ENCODE data around the gene PZP. TPM values are rescaled to one million over a fixed set of nuclear protein-coding genes. Genes with fewer than 3 reads are reported as not detected.

Gene PZP
- total RNA-seq, 2 experiments from 2014 or later: not detected

DNA sequence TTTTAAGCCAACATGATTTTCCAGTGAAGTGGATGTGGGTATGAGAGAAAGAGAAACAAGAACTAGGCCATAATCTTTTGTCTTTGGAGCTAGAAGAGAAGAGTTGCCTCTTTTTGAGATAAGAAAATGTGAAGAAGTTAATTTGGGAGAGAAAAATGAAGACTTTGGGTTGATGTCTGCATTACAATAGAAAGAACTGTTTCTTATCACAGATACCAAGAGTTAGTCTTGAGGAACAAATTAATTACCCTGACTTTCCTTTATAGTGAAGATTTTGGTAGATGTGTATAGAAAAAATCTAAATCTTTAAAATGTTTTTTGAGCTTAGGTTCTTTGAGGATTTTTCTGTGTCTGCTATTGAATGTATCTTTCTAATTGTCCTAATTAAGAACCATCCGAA is 96.7 kb downstream of the PZP start:
- no peaks in the 10 kb centered on the region for H3K36me3 Mint-ChIP-seq
- no peak overlapping the region for H3K4me3 Mint-ChIP-seq
- H3K27ac Mint-ChIP-seq: no peak overlapping the region
- H3K4me1 Mint-ChIP-seq: peaks cover 6% of the 10 kb centered on the region
- ATAC-seq: no peak
- H3K9me3 Mint-ChIP-seq (ENCODE audit: low read depth): no peaks in the 10 kb centered on the region
- CTCF ChIA-PET: no interaction called here
- no peak for DNase-seq
- H3K27me3 Mint-ChIP-seq: no peaks in the 10 kb centered on the region

DNA sequence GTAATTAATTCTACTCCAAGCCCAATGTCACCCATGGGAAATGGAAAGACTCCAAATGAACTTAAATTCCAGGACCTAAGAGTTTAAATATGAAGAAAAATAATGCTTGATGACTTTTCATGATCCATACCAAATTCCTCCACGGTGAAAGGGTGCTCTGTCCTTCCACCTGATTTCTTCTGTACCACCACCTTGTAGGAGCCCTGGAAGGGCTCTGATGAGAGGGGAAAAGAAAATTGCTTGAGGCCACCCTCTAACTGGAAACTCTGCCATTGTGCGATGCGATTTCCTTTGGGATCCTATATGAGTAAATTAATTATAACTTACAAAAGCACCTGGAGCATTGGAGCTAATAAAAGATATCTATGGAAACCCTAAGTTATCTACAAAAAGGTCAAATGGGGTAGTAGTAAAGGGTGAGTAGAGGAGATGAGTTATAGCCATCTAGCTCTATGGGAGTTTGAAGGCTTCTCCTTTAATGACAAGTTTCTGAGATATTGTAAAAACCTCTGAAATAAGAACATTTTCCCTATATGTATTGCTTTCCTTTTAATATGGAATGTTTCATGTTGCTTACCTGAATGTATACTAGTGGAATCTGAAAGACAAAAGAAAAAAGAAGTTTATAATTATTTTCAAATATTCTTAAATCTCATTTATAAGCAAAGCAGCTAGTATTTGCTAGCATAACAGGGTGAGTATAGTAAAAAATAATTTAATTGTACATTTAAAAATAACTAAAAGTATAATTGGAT is 98.3 kb downstream of the PZP start:
- Mint-ChIP-seq H3K36me3 (no peaks in the 10 kb centered on the region), H3K27me3 (no peaks in the 10 kb centered on the region), H3K4me3 (no peak overlapping the region), H3K27ac (no peak overlapping the region), H3K9me3 (ENCODE audit: low read depth) (no peaks in the 10 kb centered on the region), H3K4me1 (peaks cover 3% of the 10 kb centered on the region)
- CTCF ChIA-PET: interaction anchor here (1.5 kb wide), 1 partner anchor 10 kb away, joined by 3 read pairs; no protein-coding TSS in a partner anchor
- ATAC-seq (no peak), DNase-seq (no peak)

DNA sequence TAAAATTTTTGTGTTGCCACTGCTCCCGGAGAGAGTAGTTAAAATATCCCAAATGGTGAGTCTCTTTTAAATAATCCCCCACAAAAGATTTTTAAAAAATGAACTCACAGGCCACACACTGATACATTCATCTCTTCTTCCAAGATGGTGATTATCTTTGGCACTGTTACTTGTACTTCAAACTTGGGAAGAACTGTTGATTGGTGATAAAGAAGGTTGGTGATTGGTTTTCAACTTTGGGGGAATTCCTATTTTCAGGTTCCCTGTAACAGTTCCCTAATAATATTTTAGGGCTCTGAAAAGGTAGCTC is 99.0 kb downstream of the PZP start:
- Mint-ChIP-seq H3K4me1 (peaks cover 3% of the 10 kb centered on the region), H3K4me3 (no peak overlapping the region), H3K27me3 (no peaks in the 10 kb centered on the region), H3K27ac (no peak overlapping the region), H3K9me3 (ENCODE audit: low read depth) (no peaks in the 10 kb centered on the region), H3K36me3 (no peaks in the 10 kb centered on the region)
- DNase-seq (no peak), ATAC-seq (no peak)
- CTCF ChIA-PET: interaction anchor here (1.5 kb wide), 1 partner anchor 10 kb away, joined by 3 read pairs; no protein-coding TSS in a partner anchor

DNA sequence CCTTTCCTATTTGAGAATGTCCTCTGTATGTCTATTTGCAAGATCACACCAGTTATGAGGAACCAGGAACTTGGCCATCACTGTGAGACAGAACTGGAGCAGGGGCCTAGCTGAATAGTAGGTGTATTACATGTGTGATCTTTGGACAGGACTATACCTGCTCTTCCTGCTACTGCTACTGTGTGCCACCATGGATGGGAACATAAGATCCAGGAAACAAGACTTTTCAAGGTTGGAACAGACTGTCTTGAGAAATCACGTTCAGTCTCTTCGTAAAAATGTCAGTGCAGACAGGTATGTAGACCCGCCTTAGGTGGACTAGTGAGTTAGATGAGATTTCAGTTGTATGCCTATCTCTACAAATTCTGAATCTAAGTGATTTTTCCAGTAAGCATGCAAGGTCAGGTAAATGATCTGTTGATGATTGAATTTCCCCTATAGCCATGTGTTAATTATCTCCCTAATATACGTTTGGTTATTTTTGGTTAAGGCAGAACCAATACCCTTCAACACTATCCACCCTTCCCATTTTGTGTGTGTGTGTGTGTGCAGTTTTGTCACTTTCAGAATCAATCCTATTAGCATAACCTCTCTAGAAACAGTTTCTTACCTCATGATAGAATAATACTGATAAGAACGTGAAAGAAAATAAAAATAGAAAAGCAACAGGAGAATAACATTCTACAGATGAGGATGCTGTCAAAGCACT is 99.5 kb downstream of the PZP start:
- no peaks in the 10 kb centered on the region for H3K9me3 Mint-ChIP-seq (ENCODE audit: low read depth)
- no peak for DNase-seq
- ATAC-seq: no peak
- CTCF ChIA-PET: no interaction called here
- H3K4me1 Mint-ChIP-seq: peaks cover 3% of the 10 kb centered on the region
- H3K36me3 Mint-ChIP-seq: no peaks in the 10 kb centered on the region
- no peak overlapping the region for H3K4me3 Mint-ChIP-seq
- H3K27ac Mint-ChIP-seq: no peak overlapping the region
- no peaks in the 10 kb centered on the region for H3K27me3 Mint-ChIP-seq

DNA sequence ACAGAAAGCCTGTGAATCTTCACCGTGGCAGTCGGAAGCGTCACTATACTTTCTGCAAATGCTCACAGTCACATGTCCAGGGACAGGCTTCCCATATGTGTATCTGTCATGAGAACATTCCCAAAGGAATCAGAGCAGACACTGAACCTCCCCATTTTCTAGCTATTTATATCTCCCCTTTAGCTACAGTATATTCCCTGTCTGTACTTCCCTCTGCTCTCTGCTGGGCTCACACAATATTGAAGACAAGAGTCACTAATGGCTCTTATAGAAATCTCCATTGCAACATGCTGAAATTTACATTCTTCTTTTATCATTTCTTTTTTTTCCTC is 100.7 kb downstream of the PZP start:
- ATAC-seq (no peak), DNase-seq (no peak)
- H3K27me3 Mint-ChIP-seq: no peaks in the 10 kb centered on the region
- H3K4me1 Mint-ChIP-seq: peaks cover 7% of the 10 kb centered on the region
- CTCF ChIA-PET: no interaction called here
- H3K36me3 Mint-ChIP-seq: no peaks in the 10 kb centered on the region
- no peak overlapping the region for H3K4me3 Mint-ChIP-seq
- no peak overlapping the region for H3K27ac Mint-ChIP-seq
- H3K9me3 Mint-ChIP-seq (ENCODE audit: low read depth): no peaks in the 10 kb centered on the region

DNA sequence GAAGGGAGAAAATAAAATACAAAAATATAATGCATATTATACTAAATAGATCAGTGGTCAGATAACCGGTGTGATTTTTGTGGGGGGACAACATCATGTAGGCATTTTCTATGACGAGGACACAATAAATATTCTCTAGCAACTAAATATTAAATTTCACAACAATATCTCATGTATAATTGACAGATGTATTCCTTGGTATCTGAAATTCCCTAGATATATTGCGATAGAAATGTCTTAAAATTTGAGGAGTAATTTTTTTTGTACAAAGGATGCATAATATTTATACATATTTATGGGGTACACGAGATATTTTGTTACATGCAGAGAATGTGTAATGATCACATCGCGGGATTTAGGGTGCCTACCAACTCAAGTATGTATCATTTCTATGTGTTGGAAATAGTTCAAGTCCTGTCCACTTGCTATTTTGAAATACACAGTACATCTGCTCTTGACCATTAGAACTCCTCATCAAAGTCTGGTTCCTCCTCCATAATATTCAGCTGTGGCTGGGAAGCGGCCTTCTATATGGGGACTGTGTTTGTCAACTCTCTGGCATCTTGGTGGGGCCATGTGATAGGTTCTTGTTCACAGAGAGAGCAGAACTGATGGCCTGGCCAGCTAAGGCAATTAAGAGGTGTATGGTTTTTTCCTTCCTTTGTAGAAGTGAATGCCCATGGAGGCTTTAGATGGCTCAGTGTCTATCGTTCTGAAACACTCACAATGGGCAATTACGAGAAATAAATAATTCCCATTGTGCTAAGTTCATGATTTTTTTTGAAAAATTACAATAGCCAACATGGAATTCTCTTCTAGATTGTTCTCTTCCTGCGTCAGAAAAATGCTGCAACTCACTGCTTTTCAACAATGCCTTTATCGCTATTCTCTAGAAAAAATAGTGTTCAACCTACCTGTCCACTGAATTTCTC is 101.3 kb downstream of the PZP start:
- no peak for ATAC-seq
- no peak overlapping the region for H3K4me3 Mint-ChIP-seq
- H3K27me3 Mint-ChIP-seq: no peaks in the 10 kb centered on the region
- no peaks in the 10 kb centered on the region for H3K9me3 Mint-ChIP-seq (ENCODE audit: low read depth)
- H3K27ac Mint-ChIP-seq: no peak overlapping the region
- no peaks in the 10 kb centered on the region for H3K36me3 Mint-ChIP-seq
- no peak for DNase-seq
- CTCF ChIA-PET: interaction anchor here (1.0 kb wide), 1 partner anchor 8 kb away, joined by 3 read pairs; no protein-coding TSS in a partner anchor
- peaks cover 7% of the 10 kb centered on the region for H3K4me1 Mint-ChIP-seq

DNA sequence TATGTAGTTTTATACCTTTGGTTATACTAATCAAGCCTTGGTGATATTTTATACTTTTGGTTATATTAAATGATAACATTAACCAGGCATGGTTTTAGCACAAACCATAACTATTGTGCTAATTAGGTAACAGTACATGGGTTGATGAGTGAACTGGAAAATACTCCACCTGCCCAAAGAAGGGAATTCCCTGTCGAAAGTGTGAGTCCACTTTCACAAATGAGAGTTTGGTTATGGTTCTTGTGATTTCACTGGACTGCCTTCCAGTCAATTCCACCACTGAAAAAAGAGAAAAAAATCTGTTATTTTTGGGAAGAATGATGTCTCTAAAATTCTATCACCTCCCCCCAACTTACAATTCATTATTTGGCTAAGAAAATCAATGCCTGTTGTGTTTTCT is 102.1 kb downstream of the PZP start:
- H3K27ac Mint-ChIP-seq: no peak overlapping the region
- no peak for ATAC-seq
- no peaks in the 10 kb centered on the region for H3K36me3 Mint-ChIP-seq
- H3K27me3 Mint-ChIP-seq: no peaks in the 10 kb centered on the region
- no peak for DNase-seq
- no peaks in the 10 kb centered on the region for H3K9me3 Mint-ChIP-seq (ENCODE audit: low read depth)
- peaks cover 7% of the 10 kb centered on the region for H3K4me1 Mint-ChIP-seq
- CTCF ChIA-PET: interaction anchor here (1.0 kb wide), 1 partner anchor 8 kb away, joined by 3 read pairs; no protein-coding TSS in a partner anchor
- no peak overlapping the region for H3K4me3 Mint-ChIP-seq

DNA sequence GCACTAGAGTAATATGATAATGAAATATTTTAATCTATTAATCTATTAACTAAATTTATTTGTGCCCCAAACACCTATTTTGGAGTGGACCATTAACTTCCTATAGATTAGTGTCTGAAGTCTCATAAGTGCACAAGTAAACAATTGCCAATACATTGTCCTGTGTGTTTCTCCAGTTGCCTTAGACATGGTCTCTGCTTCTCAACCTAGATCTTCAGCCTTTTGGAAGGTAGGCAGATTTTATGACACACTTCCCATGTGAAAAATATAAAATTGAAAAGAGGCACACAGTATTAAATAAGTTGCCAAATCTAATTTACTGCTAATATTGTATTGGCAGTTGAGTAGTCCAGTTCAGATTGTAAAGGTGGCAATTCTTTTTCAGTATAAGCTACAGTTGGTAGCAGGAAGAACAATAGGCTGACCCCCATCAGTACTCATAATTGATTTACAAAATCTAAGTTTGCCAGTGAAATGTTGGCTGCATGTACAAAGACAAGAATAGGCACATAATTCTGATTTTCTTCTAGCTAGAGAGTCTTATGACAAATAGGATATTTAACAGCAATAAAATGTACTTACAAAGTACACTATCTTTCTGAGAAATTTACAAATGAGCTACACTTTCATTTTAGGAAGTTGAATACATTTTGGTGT is 103.3 kb downstream of the PZP start:
- no peak for DNase-seq
- no peak overlapping the region for H3K4me3 Mint-ChIP-seq
- no peaks in the 10 kb centered on the region for H3K36me3 Mint-ChIP-seq
- H3K27ac Mint-ChIP-seq: no peak overlapping the region
- CTCF ChIA-PET: interaction anchor here (1.1 kb wide), 1 partner anchor 10 kb away, joined by 3 read pairs; no protein-coding TSS in a partner anchor
- no peaks in the 10 kb centered on the region for H3K27me3 Mint-ChIP-seq
- ATAC-seq: no peak
- no peaks in the 10 kb centered on the region for H3K9me3 Mint-ChIP-seq (ENCODE audit: low read depth)
- H3K4me1 Mint-ChIP-seq: peaks cover 7% of the 10 kb centered on the region

DNA sequence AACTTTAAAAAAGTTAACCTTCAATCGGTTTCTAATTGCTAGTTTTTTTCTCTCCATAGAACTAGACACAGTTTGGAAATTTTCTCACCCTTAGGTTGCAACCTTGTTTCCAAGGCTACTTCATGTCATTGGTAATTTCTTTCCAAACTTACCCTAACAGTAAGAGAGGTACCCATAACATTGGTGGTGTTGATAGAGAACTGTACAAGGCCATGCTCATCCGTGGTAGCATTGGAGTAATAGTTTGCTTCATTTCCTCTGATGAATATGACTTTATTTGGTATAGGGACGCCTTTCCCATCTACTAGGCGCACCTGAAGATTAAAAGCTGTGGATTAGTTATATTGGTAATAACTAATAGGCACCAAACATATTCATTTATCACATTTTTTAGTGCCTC is 104.1 kb downstream of the PZP start:
- no peak for ATAC-seq
- Mint-ChIP-seq H3K4me3 (no peak overlapping the region), H3K4me1 (peaks cover 7% of the 10 kb centered on the region), H3K27ac (no peak overlapping the region), H3K9me3 (ENCODE audit: low read depth) (no peaks in the 10 kb centered on the region), H3K27me3 (no peaks in the 10 kb centered on the region), H3K36me3 (no peaks in the 10 kb centered on the region)
- no peak for DNase-seq
- CTCF ChIA-PET: interaction anchor here (1.1 kb wide), 1 partner anchor 9 kb away, joined by 3 read pairs; no protein-coding TSS in a partner anchor

DNA sequence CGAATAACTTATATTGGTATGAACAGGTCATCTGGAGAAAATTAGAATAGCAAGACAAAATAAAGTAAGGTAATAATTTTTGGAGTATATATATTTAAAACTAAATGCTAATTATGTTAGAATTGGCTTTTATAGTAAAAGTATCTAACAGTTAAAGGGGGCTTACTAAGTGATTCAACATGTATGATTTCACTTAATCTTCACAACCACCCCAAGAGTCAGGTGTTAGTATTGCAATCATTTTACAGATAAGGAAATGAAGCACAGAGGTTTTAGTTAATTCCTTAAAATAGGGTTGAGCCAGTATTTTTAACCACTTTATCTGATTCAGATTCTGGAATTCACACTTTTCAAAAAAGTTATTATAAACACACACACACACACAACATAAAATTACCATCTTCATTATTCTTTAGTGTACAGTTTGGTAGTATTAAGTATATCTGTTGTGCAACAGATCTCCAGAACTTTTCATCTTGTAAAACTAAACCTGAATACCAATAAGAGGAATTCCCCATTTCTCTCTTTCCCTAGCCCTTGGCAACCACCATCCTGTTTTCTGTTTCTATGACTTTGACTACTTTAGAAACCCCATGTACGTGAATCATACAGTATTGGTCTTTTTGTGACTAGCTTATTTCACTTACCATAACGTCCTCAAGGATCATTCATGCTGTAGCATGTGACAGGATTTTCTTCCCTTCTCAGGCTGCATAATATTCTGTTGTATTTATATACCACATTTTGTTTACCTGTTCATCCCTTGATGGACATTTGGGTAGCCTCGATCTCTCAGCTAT is 104.9 kb downstream of the PZP start:
- Mint-ChIP-seq H3K4me1 (peaks cover 7% of the 10 kb centered on the region), H3K4me3 (no peak overlapping the region), H3K9me3 (ENCODE audit: low read depth) (no peaks in the 10 kb centered on the region), H3K27me3 (no peaks in the 10 kb centered on the region), H3K36me3 (no peaks in the 10 kb centered on the region), H3K27ac (no peak overlapping the region)
- ATAC-seq (no peak), DNase-seq (no peak)
- CTCF ChIA-PET: no interaction called here

DNA sequence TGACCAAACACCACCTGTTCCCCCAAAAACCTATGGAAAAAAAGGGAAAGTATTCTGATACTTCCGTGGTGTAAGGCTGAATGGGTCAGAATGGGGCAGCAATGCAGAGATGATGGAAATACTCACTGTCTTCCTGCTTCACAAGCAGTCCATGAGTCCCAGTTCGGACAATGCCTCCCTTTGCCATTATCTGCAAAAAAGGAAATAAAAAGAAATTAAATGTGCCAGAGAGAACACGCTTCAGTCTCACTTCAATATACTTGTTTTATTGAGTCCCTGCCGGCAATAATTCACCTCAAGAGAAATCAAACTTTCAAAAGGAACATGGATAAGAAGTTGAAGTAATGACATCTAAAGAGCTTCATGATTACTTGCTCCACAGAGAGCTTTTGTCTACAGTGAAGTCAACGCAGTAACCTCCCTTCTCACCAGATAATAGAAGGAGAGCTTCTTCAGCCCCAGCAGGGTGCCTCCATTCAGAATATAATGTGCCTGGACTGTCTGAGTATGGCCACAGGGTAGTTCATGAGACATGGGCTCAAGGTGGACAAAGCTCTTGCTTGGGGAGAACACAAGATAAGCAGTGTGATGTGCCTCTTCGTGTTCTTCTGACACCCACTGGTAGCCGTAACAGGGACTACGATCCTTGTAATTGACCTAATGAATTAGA is 107.0 kb downstream of the PZP start:
- Mint-ChIP-seq H3K4me1 (peaks cover 7% of the 10 kb centered on the region), H3K36me3 (no peaks in the 10 kb centered on the region), H3K27me3 (no peaks in the 10 kb centered on the region), H3K27ac (no peak overlapping the region), H3K9me3 (ENCODE audit: low read depth) (no peaks in the 10 kb centered on the region), H3K4me3 (no peak overlapping the region)
- ATAC-seq: no peak
- CTCF ChIA-PET: interaction anchor here (1.2 kb wide), 1 partner anchor 37 kb away, joined by 3 read pairs; no protein-coding TSS in a partner anchor
- DNase-seq: no peak

DNA sequence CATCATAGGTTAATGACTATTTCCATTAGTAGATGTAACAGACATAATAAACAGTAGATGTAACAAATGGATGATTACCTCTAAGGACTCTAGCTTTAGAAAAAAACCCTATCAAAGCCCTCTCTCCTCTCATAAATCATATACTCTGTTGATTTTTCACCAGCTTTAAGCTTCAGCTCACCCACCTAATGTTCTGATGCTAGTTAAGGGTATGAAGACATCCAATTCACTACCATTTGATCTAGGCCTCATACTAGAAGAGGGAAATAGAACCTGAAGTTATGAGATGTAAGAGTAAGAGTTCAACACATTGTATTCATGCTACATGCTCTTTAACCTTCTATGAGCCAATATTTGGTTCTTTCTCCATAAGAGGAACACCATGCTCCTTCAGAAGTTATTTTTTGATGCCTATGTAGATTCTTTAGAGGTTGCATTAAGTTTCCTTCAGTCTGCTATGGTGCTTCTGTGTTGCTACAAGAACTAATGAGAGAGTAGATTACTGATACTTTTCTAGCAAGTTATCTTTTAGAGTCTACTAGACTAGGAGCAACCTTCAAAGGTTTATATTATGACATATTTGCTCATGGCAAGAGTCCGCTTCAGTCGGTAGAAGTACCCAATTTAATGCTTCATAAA is 108.5 kb downstream of the PZP start:
- DNase-seq (no peak), ATAC-seq (no peak)
- H3K4me3 Mint-ChIP-seq: no peak overlapping the region
- no peaks in the 10 kb centered on the region for H3K9me3 Mint-ChIP-seq (ENCODE audit: low read depth)
- CTCF ChIA-PET: no interaction called here
- H3K27ac Mint-ChIP-seq: no peak overlapping the region
- H3K4me1 Mint-ChIP-seq: peaks cover 4% of the 10 kb centered on the region
- H3K27me3 Mint-ChIP-seq: no peaks in the 10 kb centered on the region
- H3K36me3 Mint-ChIP-seq: no peaks in the 10 kb centered on the region

Measured in activated CD8-positive, alpha-beta memory T cell treated with anti-CD3 and anti-CD28 coated beads, Interleukin-2, amount 10 ng/mL, durations not matched to agents 7 days and 5 days (primary cell).